HEK293T (cell line): Measurements from ENCODE around the gene JAZF1.

ENCODE experiments used
- ARNT ChIP-seq: fragments of 450-650 bp; IDR thresholded peaks from 2 replicates; pipeline ENCODE4 v1.6.1; 2017; ENCODE audit warnings: mild to moderate bottlenecking
- BHLHE40 ChIP-seq: fragments of 450-650 bp; IDR thresholded peaks from 2 replicates; pipeline ENCODE4 v1.6.1; 2016; ENCODE audit warnings: mild to moderate bottlenecking, moderate library complexity, borderline replicate concordance
- CTBP1 ChIP-seq: fragments of 450-650 bp; IDR thresholded peaks from 2 replicates; pipeline ENCODE4 v1.6.1; 2016; ENCODE audit warnings: borderline replicate concordance
- ELF4 ChIP-seq: fragments of 450-650 bp; IDR thresholded peaks from 2 replicates; pipeline ENCODE4 v1.6.1; 2017; ENCODE audit warnings: antibody characterized with exemption
- FOXK2 ChIP-seq: fragments of 450-650 bp; IDR thresholded peaks from 2 replicates; pipeline ENCODE4 v1.6.1; 2016; ENCODE audit warnings: mild to moderate bottlenecking
- FOXM1 ChIP-seq: fragments of 450-650 bp; IDR thresholded peaks from 2 replicates; pipeline ENCODE4 v1.6.1; 2017; ENCODE audit warnings: mild to moderate bottlenecking, borderline replicate concordance
- HDGF ChIP-seq: fragments of 450-650 bp; IDR thresholded peaks from 2 replicates; pipeline ENCODE4 v1.6.1; 2017; ENCODE audit warnings: antibody characterized with exemption, borderline replicate concordance
- L3MBTL2 ChIP-seq: fragments of 450-650 bp; conservative IDR thresholded peaks from 2 replicates; pipeline ENCODE4 v1.6.1; 2016; ENCODE audit warnings: mild to moderate bottlenecking
- LEF1 ChIP-seq: fragments of 450-650 bp; IDR thresholded peaks from 2 replicates; pipeline ENCODE4 v1.6.1; 2017; ENCODE audit warnings: mild to moderate bottlenecking, borderline replicate concordance
- NFRKB ChIP-seq: fragments of 450-650 bp; IDR thresholded peaks from 2 replicates; pipeline ENCODE4 v1.6.1; 2016; ENCODE audit warnings: mild to moderate bottlenecking, moderate library complexity
- SP1 ChIP-seq: fragments of 450-650 bp; IDR thresholded peaks from 2 replicates; pipeline ENCODE4 v1.6.1; 2017
- SUZ12 ChIP-seq: fragments of 450-650 bp; IDR thresholded peaks from 2 replicates; pipeline ENCODE4 v1.6.1; 2016; ENCODE audit warnings: mild to moderate bottlenecking
- TARDBP ChIP-seq: fragments of 450-650 bp; IDR thresholded peaks from 2 replicates; pipeline ENCODE4 v1.6.1; 2016
- ZNF384 ChIP-seq: fragments of 450-650 bp; IDR thresholded peaks from 2 replicates; pipeline ENCODE4 v1.6.1; 2016

GRCh38 chr7:27969346-27969745 is 211.2 kb downstream of the JAZF1 start:
- no peak for TF ChIP-seq SP1
- TF ChIP-seq FOXK2, result no peak
- TF ChIP-seq BHLHE40, result no peak
- TF ChIP-seq TARDBP, result no peak
- TF ChIP-seq FOXM1, result no peak
- TF ChIP-seq ZNF384, result no peak
- no peak for TF ChIP-seq LEF1
- TF ChIP-seq ELF4, result no peak
- TF ChIP-seq HDGF, result no peak
- TF ChIP-seq ARNT, result no peak
- TF ChIP-seq SUZ12, result no peak
- TF ChIP-seq L3MBTL2, result no peak
- TF ChIP-seq NFRKB, result no peak
- no peak for TF ChIP-seq CTBP1
